Kidney (tissue), 14 donors: ENCODE results near the gene PRDM16. TPM values are rescaled to one million over a fixed set of nuclear protein-coding genes. Genes with fewer than 3 reads are reported as not detected.
A peak's percentile ranks its signal among the peaks of the same experiment; 100 is the strongest.

Experiments used
- DNase-seq, 5 donors: peaks; one replicate each; pipeline ENCODE4 v3.0.0-alpha.2; 2013 to 2020
- FAIRE-seq: peaks from 2 replicates; lab custom pipeline; 2012; peaks lifted over from hg19 to GRCh38; lab: Jason Lieb, UNC
- H3K27ac ChIP-seq, 2 donors: one replicate each; pipeline ENCODE4 v1.7.0; 2013; ENCODE audit warnings: low read depth in 2 of 2, low read length in 2 of 2, inconsistent platforms in 1 of 2
- H3K27me3 ChIP-seq: one replicate; pipeline ENCODE4 v1.7.1; 2013; ENCODE audit warnings: low read length, inconsistent platforms; ENCODE audit not compliant: control insufficient read depth, insufficient read depth
- H3K36me3 ChIP-seq, 3 donors: one replicate each; pipeline versions ENCODE4 v1.7.0 to v1.7.1; 2013; ENCODE audit warnings: low read length in 3 of 3, control low read depth in 1 of 3, inconsistent platforms in 1 of 3; ENCODE audit not compliant: insufficient read depth in 3 of 3, control insufficient read depth in 2 of 3
- H3K4me1 ChIP-seq, 3 donors: one replicate each; pipeline versions ENCODE4 v1.7.0 to v1.7.1; 2013; ENCODE audit warnings: low read length in 3 of 3, inconsistent platforms in 1 of 3, low read depth in 1 of 3; ENCODE audit not compliant: control insufficient read depth in 2 of 3, insufficient read depth in 2 of 3
- H3K4me3 ChIP-seq, 3 donors: one replicate each; pipeline versions ENCODE4 v1.7.0 to v1.8.1; 2013; ENCODE audit warnings: low read length in 3 of 3, control low read depth in 1 of 3, inconsistent platforms in 1 of 3
- H3K9ac ChIP-seq, 3 donors: one replicate each; pipeline versions ENCODE4 v1.7.0 to v1.7.1; 2013; ENCODE audit warnings: low read length in 3 of 3, control low read depth in 1 of 3, inconsistent platforms in 1 of 3
- H3K9me3 ChIP-seq, 3 donors: one replicate each; pipeline versions ENCODE4 v1.7.0 to v1.7.1; 2013; ENCODE audit warnings: low read length in 3 of 3, control low read depth in 1 of 3, inconsistent platforms in 1 of 3; ENCODE audit not compliant: control insufficient read depth in 2 of 3, insufficient read depth in 1 of 3
- intact Hi-C: fragments of 100-400 bp; cut with DNase I; formaldehyde crosslinking; loops from one replicate; pipeline ENCODE4 v1.11.1; 2022
- polyA plus RNA-seq: library from polyadenylated mRNA; stranded (reverse); fragments of 350-450 nt; fragmentation: Illumina TruSeq; extraction: RNeasy Lipid Tissue Mini Kit (QIAGEN cat#74804); gene quantifications from one replicate; pipeline ENCODE4 v1.2.3, GENCODE V29; 2014; ENCODE audit warnings: low read depth, low replicate concordance; ENCODE audit not compliant: insufficient read depth
- total RNA-seq: library from RNA; stranded (reverse); fragmentation: NEBNext Ultra II Directional; extraction: Animal tissue kit (Norgen Biotek cat#: 25700); gene quantifications from one replicate; pipeline ENCODE4 v1.2.1, GENCODE V29; 2021
- TF ChIP-seq, protein P1 (sequence below): IDR thresholded peaks from 3 replicates; pipeline ENCODE4 v1.5.1; 2012; ENCODE audit warnings: mild to moderate bottlenecking, moderate library complexity, borderline replicate concordance; ENCODE audit not compliant: insufficient read depth; ENCODE audit errors: extremely low read depth
- donor health status: control.
- donor health status: control.
- donor health status: control.
- donor health status: control.
- donor health status: control.
- donor health status: DM: yes; HTN: yes; CAD: no.
- donor health status: Normal renal cell carcinoma (clear cell type).

Gene PRDM16
- total and polyA plus RNA-seq, 2 donors from 2014 or later: 3.0 to 21.9 TPM

DNA sequence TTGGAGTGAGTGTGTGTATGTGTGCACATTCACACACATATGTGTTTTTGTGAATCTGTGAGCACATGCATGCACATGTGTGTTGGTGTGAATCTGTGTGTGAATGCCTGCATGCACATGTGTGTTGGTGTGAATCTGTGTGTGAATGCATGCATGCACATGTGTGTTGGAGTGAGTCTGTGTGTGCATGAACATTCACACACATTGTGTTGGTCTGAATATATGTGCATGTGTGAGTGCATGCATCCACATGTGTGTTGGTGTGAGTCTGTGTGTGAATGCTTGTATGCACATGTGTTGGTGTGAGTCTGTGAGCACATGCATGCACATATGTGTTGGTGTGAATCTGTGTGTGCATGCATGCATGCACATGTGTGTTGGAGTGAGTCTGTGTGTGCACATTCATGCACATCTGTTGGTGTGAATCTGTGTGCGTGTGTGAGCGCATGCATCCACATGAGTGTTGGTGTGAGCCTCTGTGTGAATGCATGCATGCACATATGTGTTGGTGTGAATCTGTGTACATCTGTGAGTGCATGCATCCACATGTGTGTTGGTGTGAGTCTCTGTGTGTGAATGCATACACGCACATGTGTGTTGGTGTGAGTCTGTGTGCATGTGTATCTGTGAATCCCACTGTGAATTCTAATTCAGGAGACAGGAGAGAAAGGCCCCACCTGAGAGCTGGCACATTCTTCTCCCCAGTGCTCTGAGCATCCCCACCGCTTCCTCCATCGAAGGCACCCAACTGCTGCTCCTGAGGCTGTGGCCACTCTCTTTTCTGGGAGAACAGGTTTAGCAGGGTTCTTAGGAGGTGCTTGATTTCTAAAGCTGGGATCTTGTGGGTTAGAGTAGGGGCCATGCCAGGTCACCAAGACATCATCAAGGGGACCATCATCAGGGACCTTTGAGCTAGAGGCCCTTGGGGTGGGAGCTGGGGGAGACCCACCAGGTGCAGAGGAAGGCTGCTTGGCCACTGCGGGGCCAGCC lies 267.9 kb downstream of the PRDM16 start:
- TF ChIP-seq, protein P1, sequence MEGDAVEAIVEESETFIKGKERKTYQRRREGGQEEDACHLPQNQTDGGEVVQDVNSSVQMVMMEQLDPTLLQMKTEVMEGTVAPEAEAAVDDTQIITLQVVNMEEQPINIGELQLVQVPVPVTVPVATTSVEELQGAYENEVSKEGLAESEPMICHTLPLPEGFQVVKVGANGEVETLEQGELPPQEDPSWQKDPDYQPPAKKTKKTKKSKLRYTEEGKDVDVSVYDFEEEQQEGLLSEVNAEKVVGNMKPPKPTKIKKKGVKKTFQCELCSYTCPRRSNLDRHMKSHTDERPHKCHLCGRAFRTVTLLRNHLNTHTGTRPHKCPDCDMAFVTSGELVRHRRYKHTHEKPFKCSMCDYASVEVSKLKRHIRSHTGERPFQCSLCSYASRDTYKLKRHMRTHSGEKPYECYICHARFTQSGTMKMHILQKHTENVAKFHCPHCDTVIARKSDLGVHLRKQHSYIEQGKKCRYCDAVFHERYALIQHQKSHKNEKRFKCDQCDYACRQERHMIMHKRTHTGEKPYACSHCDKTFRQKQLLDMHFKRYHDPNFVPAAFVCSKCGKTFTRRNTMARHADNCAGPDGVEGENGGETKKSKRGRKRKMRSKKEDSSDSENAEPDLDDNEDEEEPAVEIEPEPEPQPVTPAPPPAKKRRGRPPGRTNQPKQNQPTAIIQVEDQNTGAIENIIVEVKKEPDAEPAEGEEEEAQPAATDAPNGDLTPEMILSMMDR: no peak
- peak overlapping the region in 1 of 3 donors; percentile 13 for H3K4me3 ChIP-seq
- H3K4me1 ChIP-seq: peaks cover 0 to 41% (median 0%) of the 10 kb centered on the region in 3 donors
- DNase-seq (peak in 2 of 5 donors; percentile 56 to 67), FAIRE-seq (no peak)
- H3K9ac ChIP-seq: no peak overlapping the region
- intact Hi-C loops: no loop called here
- no peaks in the 10 kb centered on the region for H3K36me3 ChIP-seq
- no peak overlapping the region for H3K27ac ChIP-seq
- H3K27me3 ChIP-seq: peaks cover 6% of the 10 kb centered on the region
- peaks cover 0 to 3% (median 0%) of the 10 kb centered on the region in 3 donors for H3K9me3 ChIP-seq

DNA sequence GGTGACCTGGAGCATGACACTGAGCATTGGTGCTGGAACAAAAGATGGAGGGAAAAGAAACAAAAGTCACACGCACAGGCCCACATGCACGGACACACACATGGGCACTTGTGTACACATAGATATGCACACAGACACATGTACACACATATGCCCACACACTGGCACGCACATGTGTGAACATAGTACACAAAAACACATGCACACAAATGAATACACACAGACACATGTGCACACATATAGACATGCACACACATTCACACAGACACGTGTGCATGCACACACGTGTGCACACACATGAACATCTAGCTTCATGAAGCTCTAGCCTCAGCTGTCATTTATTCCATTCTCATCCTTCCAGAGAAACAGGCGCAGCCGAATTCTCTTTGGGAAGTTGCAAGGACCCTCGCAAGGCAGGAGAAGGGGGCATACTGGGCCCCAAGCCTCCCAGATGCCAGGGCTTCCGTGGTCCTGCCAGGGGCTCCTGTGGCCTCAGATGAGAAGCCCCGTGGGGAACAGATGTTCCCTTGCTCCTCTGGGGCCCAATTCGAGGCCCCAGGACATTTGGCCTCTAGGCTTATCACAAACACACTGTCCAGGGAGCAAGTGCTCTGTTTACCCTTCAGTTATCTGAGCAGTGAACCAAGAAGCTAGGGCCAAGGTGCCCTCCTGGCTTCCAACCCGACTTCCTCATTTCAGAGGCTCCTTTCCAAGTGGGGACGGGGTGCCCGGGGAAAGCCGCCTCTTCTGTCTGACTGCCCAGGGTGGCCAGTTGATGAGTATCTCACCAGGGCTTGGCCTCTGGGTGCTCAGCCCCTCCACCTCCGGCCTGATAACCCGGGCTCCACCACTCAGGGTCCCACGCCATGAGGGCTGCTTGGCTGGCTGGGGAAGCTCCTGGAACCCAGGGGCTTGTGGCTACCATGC lies 269.1 kb downstream of the PRDM16 start:
- H3K36me3 ChIP-seq: no peaks in the 10 kb centered on the region
- H3K27me3 ChIP-seq: peaks cover 6% of the 10 kb centered on the region
- H3K27ac ChIP-seq: no peak overlapping the region
- DNase-seq (no peak), FAIRE-seq (no peak)
- no peak overlapping the region for H3K9ac ChIP-seq
- peaks cover 0 to 41% (median 0%) of the 10 kb centered on the region in 3 donors for H3K4me1 ChIP-seq
- intact Hi-C loops: no loop called here
- TF ChIP-seq, protein P1: no peak
- H3K4me3 ChIP-seq: no peak overlapping the region
- peaks cover 0 to 3% (median 3%) of the 10 kb centered on the region in 3 donors for H3K9me3 ChIP-seq

DNA sequence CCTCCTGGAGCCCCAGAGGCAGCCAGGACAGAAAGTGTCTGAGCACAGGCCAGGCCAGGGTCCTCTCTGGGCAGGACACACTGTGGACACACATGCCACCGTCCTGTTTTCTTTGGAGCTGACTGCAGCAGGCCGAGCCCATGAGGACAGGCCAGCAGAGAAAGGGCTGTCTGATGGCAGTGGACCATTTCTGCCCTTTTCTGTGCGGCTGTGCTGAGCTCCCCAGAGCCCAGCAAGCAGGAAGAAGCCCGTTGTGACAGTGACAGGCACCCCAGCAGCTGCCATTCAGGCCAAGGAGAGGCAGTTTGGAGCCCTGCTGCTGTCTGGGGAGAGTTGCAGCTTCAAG lies 269.7 kb downstream of the PRDM16 start:
- TF ChIP-seq, protein P1: no peak
- H3K27ac ChIP-seq: no peak overlapping the region
- intact Hi-C loops: no loop called here
- no peak overlapping the region for H3K4me3 ChIP-seq
- FAIRE-seq (no peak), DNase-seq (no peak)
- H3K27me3 ChIP-seq: peaks cover 6% of the 10 kb centered on the region
- H3K36me3 ChIP-seq: no peaks in the 10 kb centered on the region
- H3K4me1 ChIP-seq: peaks cover 0 to 37% (median 0%) of the 10 kb centered on the region in 3 donors
- H3K9me3 ChIP-seq: peaks cover 0 to 3% (median 3%) of the 10 kb centered on the region in 3 donors
- no peak overlapping the region for H3K9ac ChIP-seq
